Islet of Langerhans (tissue), 1 donor: ENCODE data around the gene BICC1.
"Not testable (repeated sequence)": the region's sequence is repeated elsewhere in the genome, so short reads cannot be mapped to it uniquely, and the experiment has no call there.

Source experiments
- FAIRE-seq: peaks from one replicate; lab custom pipeline; 2011; peaks lifted over from hg19 to GRCh38; lab: Jason Lieb, UNC

BICC1 gene

DNA sequence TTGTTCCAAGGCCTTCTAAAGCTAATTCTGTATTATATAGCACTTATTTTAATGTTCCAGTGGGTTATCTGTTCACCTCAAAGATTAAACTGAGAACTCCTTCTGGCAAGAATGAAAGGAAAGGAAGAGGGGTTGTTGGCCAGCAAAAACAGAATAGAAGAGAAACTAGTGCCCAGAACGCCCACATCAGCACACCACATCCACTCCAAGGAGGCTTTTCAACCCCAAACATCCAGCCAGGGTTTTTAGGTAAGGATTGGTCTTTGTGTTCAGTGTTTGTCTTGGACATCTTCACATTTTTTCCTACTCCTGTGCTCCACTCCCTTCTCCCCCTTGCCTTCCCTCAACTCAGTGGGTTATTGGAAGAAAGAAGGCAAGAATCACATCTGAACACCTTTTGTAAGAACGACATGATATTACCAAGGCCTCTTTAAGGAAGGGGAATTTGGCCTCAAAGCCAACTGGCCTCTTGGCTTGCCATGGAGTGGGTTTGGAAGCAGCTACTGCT, 55.8 kb downstream of the BICC1 start:
- no peak for FAIRE-seq

DNA sequence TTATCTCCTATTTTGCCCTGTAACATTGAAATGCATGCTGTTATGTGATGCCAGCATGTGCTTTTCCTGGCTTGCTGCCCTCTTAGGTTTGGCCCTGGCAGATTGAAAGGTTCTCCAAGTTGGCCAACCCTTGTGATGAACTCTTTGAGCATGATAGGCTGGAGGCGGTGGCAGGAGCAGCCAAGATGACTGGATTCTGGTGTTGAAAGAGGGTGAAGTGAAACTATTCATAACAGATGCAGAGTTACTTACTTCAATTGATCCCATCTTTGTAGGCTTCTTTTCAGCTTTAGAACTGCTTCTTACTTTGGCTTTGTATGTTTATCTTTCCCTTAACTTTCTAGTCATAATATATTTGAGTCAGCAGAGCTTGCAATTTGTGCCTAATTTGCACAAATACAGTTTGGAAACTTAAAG, 57.6 kb downstream of the BICC1 start:
- FAIRE-seq, result no peak

DNA sequence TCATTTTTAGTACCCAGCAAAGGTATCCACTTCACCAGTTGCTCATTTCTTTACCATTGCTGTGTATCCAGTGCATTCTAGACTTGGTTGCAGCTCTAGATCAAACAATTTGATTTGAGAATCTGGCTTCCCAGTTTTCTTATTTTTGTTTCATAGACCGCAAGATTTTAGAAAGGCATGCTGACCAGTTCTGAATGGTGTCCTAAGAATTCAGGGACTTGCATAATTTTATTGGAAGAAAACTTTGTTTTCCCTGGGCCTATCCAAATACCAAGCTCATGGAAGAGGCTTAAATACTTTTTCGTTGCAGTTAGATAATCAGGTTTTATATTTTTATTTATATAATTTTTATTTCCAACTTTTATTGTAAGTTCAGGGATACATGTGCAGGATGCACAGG, 58.3 kb downstream of the BICC1 start:
- FAIRE-seq, result no peak

DNA sequence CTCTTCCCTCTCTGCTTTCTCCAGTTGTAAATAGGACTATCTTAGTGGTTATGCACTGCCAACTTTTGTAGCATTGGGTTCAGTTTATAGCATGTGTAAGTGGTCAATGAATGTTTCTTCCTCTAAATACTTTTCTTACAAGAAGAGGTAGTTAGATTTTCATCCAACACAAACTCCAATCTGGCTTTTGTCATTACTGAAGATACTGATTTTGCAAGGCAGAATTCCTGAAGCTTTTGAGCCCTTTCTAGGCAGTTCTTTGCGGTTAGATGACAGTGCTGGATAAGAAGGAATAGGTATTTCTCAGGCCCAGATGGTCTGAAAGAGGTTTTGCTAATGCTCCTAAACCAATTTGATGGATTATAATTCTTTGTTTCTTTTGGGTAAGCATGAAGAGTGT, 60.5 kb downstream of the BICC1 start:
- FAIRE-seq, result no peak

DNA sequence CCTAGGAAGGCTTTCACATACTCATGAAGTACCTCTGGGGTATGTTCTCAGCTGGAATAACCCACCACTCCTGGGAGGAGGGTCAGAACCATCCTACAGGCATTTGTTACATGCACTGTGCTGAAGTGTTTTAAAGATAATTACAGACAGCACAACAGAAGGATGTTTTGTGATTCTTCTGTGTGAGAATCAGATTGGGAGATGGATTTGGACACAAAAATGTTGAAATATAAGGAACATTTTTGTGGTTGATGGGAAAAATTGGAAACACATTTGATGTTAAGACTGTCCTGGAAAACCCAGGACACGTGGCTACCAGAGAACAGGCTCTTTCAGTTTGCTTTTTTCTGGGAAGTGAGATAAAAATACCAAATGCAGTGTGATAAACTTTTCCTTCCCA, 61.4 kb downstream of the BICC1 start:
- FAIRE-seq, result no peak

DNA sequence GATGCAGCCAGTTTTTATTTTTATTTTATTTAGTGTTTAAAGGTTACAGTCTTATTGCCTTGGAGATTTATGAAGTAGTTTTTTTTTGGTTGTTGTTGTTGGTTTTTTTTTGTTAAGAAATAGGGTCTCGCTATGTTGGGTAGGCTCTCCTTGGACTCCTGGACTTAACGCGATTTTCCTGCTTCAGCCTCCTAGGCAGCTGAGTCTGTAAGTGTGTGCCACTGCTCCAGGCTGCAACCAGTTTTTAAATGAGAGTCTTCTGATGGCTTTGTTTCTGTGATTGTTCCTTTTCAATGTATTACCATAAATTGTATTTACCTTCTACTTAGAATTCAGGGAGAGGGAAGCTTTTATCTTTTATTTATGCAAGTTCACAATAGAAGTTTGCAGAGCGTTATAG, 62.8 kb downstream of the BICC1 start:
- no peak for FAIRE-seq

DNA sequence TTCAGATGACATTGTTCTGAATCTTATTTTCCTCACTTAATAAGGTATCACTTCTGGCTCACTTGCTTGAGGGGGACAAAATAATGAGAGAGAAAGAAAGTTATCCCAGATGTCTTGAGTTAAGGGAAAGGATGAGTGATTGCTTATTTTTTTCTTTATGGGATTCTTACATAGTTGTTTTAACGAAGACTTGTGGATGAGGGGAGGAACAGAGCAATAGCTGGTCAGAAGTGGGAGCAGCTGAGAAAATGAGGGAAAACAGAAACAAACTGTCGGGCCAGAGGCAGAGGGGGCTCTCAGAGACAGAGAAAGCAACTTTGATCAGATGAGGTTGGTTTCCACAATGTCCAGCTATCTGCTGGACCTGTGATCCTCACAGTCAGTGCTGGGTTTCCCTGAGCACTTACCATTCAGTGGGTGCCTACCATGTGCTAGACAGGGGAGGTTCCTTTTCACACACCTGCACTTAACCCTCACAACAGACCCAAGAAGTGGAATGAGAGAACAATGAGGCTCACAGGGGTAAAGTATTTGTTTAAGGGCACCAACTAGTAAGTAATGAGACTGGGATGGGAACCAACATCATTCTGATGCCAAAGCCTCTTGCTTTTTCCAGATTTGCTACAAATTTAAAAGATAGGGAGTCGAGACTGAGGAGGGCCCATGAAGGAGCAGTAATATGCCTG, 64.2 kb downstream of the BICC1 start:
- no peak for FAIRE-seq

DNA sequence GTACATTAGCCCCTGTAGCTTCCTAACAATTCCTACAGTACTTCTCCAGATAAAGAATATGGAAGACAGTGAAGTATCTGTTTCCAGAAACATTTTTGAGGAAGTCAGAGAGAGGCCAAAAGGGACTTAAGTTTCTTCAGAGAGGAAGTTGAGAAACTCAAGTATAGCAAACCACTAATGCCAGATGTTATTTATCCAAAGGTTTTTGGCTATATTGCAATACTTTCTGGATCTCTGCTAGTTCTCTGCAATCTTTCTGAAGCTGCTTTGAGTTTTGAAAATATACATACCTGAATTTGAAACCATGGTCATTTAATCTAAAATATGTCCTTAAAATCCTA, 64.7 kb downstream of the BICC1 start:
- no peak for FAIRE-seq

DNA sequence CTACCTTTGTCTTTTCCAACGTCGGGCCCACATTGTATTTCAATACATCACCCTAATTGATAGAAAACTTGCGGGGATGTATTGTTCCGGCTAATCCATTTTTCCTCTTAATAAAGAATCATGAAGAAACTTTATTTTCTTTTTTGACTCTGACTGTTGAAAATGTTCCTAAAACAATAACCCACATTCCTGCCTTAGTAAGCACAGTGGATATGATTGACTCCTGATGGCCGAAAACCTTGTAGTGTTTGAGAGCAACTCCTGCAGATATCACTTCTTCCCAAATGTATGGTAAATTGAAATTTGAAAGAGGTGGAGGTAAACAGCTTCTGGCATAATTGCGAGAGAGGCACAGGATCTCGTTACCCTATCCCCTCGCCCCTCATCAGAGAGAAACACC, 65.7 kb downstream of the BICC1 start:
- FAIRE-seq, result no peak

DNA sequence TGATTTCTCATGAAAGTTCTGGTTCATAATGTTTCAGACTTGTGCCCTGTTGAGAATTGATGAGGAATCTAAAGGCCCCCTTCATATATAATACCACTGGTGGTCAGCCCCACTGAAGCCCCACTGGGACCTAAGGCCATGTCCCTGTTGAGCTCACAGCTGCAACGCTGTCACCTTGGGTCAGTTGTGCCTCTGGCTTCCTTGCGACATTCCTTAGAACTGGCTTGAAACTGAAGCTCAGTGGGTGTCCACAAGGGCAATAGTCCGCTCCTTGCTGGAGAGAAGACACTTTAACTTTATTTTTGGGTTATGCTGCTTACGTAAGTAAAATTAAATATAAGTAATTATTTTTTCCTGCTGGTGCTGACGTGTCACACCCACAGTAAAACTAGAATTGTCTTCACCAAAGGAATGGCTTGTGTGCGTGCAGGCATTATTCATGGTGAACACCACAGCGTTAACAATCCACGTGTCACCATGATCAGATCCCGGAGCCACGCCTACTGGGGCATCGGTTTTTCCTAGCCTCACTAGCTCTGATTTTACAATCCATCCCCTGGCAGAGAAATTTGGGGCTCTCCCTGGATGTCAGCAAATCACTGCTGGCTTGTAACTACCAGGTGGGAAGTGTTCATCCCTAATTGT, 66.5 kb downstream of the BICC1 start:
- FAIRE-seq, result no peak

DNA sequence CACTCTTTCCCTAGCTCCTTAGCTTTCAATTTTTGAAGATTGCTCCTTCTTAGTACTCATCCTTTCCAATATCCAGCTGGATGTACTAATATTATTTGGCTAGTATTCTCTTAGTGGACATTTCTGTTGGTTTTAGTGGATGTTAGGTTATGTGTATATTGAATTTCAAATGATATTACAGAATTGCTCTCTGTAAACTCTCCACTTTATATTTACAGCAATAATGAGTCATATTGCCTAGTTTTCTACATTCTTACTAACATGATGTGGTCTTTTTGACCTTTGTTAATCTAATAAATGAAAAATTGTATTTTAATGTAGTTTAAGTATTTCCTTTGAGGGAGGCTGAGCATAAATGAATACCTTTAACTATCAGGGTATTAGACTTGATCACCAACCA, 69.4 kb downstream of the BICC1 start:
- FAIRE-seq, result no peak

DNA sequence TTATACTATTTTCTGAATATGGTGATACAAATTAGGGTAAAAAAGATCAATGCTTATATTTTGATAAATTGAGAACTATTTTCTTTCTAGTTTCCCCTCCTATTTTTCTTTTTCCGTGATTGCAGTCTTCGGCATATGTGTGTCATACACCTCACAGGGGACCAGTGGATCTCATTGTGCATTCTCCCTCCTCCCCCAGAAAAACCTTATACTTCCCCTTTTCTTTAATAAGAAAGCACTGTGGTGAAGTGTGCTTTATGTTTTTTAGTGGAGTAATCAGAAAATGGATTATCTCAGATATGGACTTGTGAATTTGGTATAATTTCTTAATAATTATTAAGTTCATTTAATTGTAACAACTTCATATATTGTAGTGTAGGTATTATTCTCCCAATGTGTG, 72.8 kb downstream of the BICC1 start:
- FAIRE-seq, result no peak

DNA sequence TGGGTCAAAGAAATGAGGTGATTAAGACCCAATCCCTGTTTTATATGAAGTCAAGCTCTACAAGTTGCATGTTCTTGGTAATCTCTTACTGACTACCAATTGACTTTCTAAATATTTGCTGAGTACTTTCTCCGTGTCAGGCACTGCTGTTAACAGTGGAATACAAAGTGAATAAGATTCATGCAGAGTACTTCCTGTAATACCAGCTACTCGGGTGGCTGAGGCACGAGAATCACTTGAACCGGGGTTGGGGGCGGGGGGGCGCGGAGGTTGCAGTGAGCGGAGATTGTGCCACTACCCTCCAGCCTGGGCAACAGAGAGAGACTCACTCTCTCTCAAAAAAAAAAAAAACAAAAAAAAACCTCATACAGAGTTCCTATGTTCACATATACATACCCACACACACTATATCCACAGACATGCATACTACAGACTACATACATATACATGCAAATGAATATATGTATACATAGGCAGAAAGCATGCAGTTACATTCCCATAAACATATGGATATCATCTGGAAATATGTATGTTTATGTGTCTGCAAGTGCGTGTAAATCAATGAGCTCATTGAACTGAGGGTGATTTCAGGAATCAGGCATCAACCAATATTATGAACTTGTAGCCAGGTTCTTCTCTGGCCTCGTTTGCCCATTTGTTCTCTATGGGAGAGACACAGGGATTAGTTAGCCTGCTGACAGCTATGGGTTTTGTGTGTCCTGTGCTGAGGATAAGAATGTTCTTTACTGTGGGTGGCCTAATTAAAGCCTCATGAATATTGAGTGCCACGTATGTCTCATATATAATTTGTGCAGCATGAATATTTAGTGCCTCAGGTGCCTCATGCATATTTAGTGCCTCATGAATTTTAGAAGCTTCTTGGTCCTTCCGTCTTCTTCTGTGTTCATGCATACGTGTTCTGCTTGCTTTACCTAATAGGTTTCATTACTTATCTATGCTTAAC, 73.9 kb downstream of the BICC1 start:
- FAIRE-seq, result no peak

DNA sequence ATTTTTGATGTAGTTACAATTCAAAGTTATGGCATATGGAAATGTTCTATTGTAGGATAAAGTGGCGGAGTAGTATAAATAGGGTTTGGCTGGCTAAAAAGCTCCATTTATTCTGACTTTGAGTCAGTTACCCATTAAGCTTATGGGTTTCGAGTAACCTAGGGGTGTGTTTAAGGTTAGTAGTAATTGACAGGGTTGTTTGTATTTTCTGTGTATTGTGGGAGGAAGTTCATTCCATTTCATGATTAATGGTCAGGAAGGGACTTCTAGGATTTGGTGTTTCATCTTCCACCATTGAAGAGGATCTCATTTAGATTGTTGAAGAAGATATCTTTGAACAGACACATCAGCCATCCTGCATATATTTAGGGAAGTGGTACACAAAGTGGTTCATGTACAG, 75.0 kb downstream of the BICC1 start:
- FAIRE-seq, result no peak

DNA sequence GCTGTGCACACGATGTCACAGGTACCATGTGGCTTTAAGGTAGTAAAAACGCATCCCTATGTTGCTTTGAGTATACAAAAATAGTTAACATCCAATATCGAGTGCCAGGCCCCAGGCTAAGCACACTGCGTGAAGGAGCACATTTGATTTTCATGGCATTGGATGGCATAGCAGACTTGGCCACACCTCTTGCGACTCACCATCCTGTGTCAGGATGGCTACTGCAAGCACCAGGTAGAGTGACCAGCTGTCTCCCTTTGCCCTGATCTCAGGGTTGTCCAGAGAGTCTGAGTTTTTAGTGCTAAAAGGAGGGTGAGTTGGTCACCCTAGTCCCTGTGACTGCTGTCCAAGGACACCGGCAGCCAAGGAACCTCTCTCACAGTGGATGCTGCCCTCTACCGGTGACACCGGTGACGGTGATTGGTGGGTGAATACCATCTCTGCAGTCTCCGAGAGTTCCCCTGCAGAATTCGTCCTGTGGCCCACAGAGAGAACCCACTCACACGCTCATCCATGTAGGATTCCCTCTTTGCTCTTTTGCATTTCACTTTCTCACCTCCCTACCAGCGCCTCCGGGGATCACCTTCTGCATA, 76.1 kb downstream of the BICC1 start:
- no peak for FAIRE-seq

DNA sequence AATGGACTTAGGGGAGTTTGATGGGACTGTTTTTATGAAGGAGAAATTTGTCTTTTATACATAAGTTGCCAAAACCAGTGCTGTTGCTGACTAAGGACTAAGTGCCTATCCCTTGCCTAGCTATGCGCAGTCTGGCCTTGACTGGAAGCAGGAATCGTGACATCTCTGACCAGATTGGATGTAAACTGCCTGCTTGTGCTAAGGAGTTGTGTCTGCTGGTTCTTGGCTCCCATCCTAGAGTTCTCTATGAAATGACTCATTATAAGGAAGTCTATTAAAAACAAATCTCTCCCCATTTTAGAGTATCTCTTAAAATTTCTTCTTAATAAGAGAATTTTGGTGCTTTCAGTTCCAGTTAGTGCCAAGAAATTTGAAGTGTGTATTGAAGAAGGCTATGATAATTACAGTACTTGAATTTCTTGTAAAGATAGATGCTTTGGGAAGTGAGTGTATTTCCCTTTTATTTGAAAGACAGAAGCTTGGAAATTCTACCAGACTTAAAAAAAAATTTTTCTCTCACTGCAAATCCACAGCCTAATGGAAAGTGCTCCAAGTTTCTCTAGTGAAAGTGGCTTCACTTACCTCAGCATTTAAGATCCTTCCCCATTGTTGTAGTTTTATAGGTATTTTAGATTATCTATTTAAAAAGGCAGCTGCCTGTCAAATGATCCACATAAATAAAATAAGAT, 77.6 kb downstream of the BICC1 start:
- peak; percentile 78 for FAIRE-seq

DNA sequence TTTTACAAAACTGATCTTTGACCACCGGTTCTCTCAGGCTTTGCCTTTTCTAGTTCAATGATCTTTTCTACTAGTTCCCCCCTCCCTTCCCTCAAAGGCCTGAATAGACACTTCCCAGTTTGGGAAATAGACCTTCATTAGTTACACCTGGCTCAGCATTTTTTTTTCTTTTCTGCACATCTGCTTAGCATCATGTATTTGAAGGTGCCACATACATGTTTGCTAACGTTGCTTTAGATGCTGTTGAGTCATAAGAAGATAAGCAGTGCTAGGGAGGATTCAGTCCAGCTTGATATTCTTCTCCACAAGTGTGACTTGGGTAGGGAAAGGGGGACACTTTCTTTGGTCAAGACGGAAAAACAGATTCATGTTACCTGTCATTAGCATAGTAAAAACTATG, 78.3 kb downstream of the BICC1 start:
- no peak for FAIRE-seq

DNA sequence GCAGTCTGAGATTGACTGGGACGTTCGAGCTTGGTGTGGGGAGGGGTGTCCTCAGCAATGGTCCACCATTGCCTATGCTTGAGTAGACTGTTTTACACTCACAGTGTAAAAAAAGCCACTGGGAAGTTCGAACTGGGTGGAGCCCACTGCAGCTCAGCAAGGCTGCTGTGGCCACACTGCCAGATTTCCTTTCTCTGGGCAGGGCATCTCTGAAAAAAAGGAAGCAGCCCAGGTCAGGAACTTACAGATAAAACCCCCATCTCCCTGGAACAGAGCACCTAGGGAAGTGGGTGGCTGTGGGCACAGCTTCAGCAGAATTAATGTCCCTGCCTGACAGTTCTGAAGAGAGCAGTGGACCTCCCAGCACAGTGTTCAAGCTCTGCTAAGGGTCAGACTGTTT, 80.3 kb downstream of the BICC1 start:
- FAIRE-seq, result no peak

DNA sequence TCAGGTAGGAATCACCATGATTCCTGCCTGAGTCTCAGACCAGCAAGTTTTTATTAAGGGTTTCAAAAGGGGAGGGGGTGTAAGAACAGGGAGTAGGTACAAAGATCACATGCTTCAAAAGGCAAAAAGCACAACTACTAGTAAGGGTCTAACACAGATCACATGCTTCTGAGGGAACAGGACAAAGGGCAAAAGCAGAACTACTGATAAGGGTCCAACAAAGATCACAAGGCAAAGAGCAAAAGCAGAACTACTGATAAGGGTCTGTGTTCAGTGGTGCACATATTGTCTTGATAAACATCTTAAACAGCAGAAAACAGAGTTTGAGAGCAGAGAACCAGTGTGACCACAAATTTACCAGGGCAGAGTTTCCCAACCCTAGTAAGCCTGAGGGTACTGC, 84.5 kb downstream of the BICC1 start:
- not testable (repeated sequence) for FAIRE-seq

DNA sequence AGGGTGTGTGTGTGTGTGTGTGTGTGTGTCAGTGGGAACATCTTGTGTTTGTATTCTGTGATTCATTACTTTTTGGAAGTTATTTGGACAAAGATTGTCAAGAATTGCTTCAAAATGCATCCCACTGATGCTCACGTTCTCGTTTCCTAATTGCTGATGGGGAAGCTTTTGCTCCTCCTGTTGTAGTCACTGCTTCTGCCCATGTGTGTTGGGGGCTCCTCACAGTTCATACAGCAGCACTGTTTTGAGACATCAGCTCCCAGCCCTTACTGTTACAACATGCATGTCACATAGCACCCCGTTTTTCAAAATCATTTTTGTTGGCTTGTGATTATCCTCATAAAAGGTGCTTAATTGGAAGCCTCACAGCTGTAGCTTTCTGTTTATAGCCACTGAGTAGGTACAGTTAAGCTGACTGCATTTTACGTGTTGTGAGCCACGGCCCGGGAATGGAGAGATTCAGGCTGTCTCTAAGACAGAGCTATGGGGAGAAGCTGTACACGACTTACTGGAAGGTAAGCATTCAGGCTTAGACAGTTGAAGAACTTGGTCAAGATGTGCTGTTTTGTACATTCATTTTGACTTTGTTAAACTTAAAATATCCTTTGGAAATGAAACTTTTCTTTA, 87.4 kb downstream of the BICC1 start:
- FAIRE-seq, result no peak

DNA sequence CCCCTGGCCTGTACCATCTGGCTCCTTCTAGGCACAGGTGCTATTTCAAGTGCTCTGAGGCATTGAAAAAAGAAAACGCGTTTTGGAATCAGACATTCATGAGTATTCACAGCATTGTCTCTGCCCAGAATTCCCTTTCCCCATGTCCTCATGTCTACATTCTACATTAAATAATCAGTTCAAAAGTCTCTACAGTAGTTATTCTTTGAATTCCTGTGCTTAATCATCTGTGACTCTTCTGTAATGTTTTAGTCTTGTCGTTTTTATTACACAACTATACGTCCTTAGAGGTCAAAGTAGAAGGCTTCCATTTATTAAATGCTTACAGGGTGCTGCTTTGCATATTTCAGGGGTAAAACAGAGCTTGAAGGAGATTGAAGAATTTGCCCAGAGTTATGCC, 95.7 kb downstream of the BICC1 start:
- no peak for FAIRE-seq
